Measurements from ENCODE around the gene HAPSTR1.
"Not testable (repeated sequence)": the region's sequence is repeated elsewhere in the genome, so short reads cannot be mapped to it uniquely, and the experiment has no call there.

Gene HAPSTR1

GRCh38 chr16:9072806-9073341 is 18.6 kb upstream of the HAPSTR1 start:
- Histone ChIP-seq H3K79me1 (ENCODE audit: low read length) (no peaks in the 10 kb centered on the region), H2AK5ac (ENCODE audit: low read length) (no peak overlapping the region), H3K27ac (ENCODE audit: low read depth, low read length) (no peak overlapping the region), H3K4me1 (ENCODE audit: control insufficient read depth, low read depth, low read length) (no peaks in the 10 kb centered on the region), H2BK120ac (ENCODE audit: low read depth, low read length) (no peak overlapping the region), H3K56ac (ENCODE audit: low read length) (no peak overlapping the region), H3K9ac (ENCODE audit: low read length) (no peak overlapping the region), H3K4me2 (ENCODE audit: low read length) (no peak overlapping the region), H3K27me3 (ENCODE audit: insufficient read depth, low read length, poor library complexity) (no peaks in the 10 kb centered on the region), H4K8ac (ENCODE audit: low read depth, low read length) (no peak overlapping the region), H4K5ac (ENCODE audit: low read length) (no peak overlapping the region), H3K4ac (ENCODE audit: low read depth, low read length) (peak overlapping the region; percentile 64), H3K4me3 (ENCODE audit: low read length) (no peak overlapping the region), H3K23ac (ENCODE audit: low read length) (no peak overlapping the region), H3K79me2 (ENCODE audit: control insufficient read depth, insufficient read depth, low read length) (no peaks in the 10 kb centered on the region), H3K18ac (ENCODE audit: low read length) (no peak overlapping the region), H2BK15ac (replicated peaks; ENCODE audit: low read depth) (no peak overlapping the region), H3K36me3 (ENCODE audit: control insufficient read depth, insufficient read depth, low read length) (no peaks in the 10 kb centered on the region), H2BK5ac (ENCODE audit: low read length) (no peak overlapping the region)
- WGBS (ENCODE audit: extremely low coverage, insufficient coverage, low lambda C conversion rate) = no CpG with 5 or more reads among the region's 6 CpGs
- peak; percentile 35 for DNase-seq

- H3K4me3 ChIP-seq (ENCODE audit: low read length) = no peak overlapping the region
- no peak overlapping the region for H3K23ac ChIP-seq (ENCODE audit: low read length)
- no peak overlapping the region for H4K8ac ChIP-seq (ENCODE audit: low read depth, low read length)
- WGBS (ENCODE audit: extremely low coverage, insufficient coverage, low lambda C conversion rate) = 100% methylated on average over 1 of the region's 5 CpGs
- no peak overlapping the region for H2BK15ac ChIP-seq (replicated peaks; ENCODE audit: low read depth)
- H3K36me3 ChIP-seq (ENCODE audit: control insufficient read depth, insufficient read depth, low read length) = no peaks in the 10 kb centered on the region
- H3K4ac ChIP-seq (ENCODE audit: low read depth, low read length) = no peak overlapping the region
- H3K79me1 ChIP-seq (ENCODE audit: low read length) = no peaks in the 10 kb centered on the region
- DNase-seq = no peak
- no peak overlapping the region for H3K9ac ChIP-seq (ENCODE audit: low read length)
- H2AK5ac ChIP-seq (ENCODE audit: low read length) = no peak overlapping the region
- H3K4me1 ChIP-seq (ENCODE audit: control insufficient read depth, low read depth, low read length) = no peaks in the 10 kb centered on the region
- no peak overlapping the region for H4K5ac ChIP-seq (ENCODE audit: low read length)
- H3K18ac ChIP-seq (ENCODE audit: low read length) = no peak overlapping the region
- H3K27me3 ChIP-seq (ENCODE audit: insufficient read depth, low read length, poor library complexity) = no peaks in the 10 kb centered on the region
- no peak overlapping the region for H3K27ac ChIP-seq (ENCODE audit: low read depth, low read length)
- H2BK120ac ChIP-seq (ENCODE audit: low read depth, low read length) = no peak overlapping the region
- no peaks in the 10 kb centered on the region for H3K79me2 ChIP-seq (ENCODE audit: control insufficient read depth, insufficient read depth, low read length)
- no peak overlapping the region for H3K4me2 ChIP-seq (ENCODE audit: low read length)
- H3K56ac ChIP-seq (ENCODE audit: low read length) = no peak overlapping the region
- H2BK5ac ChIP-seq (ENCODE audit: low read length) = no peak overlapping the region
These were observed 16.0 kb upstream of the HAPSTR1 start for GRCh38 chr16:9075299-9076071.

GRCh38 chr16:9077091-9077809 is 14.2 kb upstream of the HAPSTR1 start:
- no peak overlapping the region for H4K8ac ChIP-seq (ENCODE audit: low read depth, low read length)
- H3K18ac ChIP-seq (ENCODE audit: low read length) = no peak overlapping the region
- H3K36me3 ChIP-seq (ENCODE audit: control insufficient read depth, insufficient read depth, low read length) = no peaks in the 10 kb centered on the region
- H3K27me3 ChIP-seq (ENCODE audit: insufficient read depth, low read length, poor library complexity) = no peaks in the 10 kb centered on the region
- no peaks in the 10 kb centered on the region for H3K79me1 ChIP-seq (ENCODE audit: low read length)
- no peak overlapping the region for H3K4me3 ChIP-seq (ENCODE audit: low read length)
- no peak overlapping the region for H3K4me2 ChIP-seq (ENCODE audit: low read length)
- no peaks in the 10 kb centered on the region for H3K79me2 ChIP-seq (ENCODE audit: control insufficient read depth, insufficient read depth, low read length)
- no peak overlapping the region for H3K27ac ChIP-seq (ENCODE audit: low read depth, low read length)
- no peak overlapping the region for H4K5ac ChIP-seq (ENCODE audit: low read length)
- peak; percentile 86 for DNase-seq
- H2AK5ac ChIP-seq (ENCODE audit: low read length) = no peak overlapping the region
- no CpG with 5 or more reads among the region's 11 CpGs for WGBS (ENCODE audit: extremely low coverage, insufficient coverage, low lambda C conversion rate)
- H3K56ac ChIP-seq (ENCODE audit: low read length) = no peak overlapping the region
- H2BK120ac ChIP-seq (ENCODE audit: low read depth, low read length) = no peak overlapping the region
- no peak overlapping the region for H2BK15ac ChIP-seq (replicated peaks; ENCODE audit: low read depth)
- no peak overlapping the region for H3K9ac ChIP-seq (ENCODE audit: low read length)
- H3K23ac ChIP-seq (ENCODE audit: low read length) = no peak overlapping the region
- no peak overlapping the region for H2BK5ac ChIP-seq (ENCODE audit: low read length)
- no peaks in the 10 kb centered on the region for H3K4me1 ChIP-seq (ENCODE audit: control insufficient read depth, low read depth, low read length)
- peak overlapping the region; percentile 64 for H3K4ac ChIP-seq (ENCODE audit: low read depth, low read length)

- WGBS (ENCODE audit: extremely low coverage, insufficient coverage, low lambda C conversion rate) = no CpG with 5 or more reads among the region's 8 CpGs
These were observed 12.7 kb upstream of the HAPSTR1 start for GRCh38 chr16:9078467-9079429.

GRCh38 chr16:9079430-9079812 is 12.0 kb upstream of the HAPSTR1 start:
- Histone ChIP-seq H3K4me1 (ENCODE audit: control insufficient read depth, low read depth, low read length) (no peaks in the 10 kb centered on the region), H3K23ac (ENCODE audit: low read length) (no peak overlapping the region), H2AK5ac (ENCODE audit: low read length) (no peak overlapping the region), H3K4me2 (ENCODE audit: low read length) (no peak overlapping the region), H3K27ac (ENCODE audit: low read depth, low read length) (no peak overlapping the region), H3K36me3 (ENCODE audit: control insufficient read depth, insufficient read depth, low read length) (no peaks in the 10 kb centered on the region), H3K9ac (ENCODE audit: low read length) (no peak overlapping the region), H2BK5ac (ENCODE audit: low read length) (no peak overlapping the region), H2BK120ac (ENCODE audit: low read depth, low read length) (no peak overlapping the region), H2BK15ac (replicated peaks; ENCODE audit: low read depth) (no peak overlapping the region), H3K4me3 (ENCODE audit: low read length) (no peak overlapping the region), H4K5ac (ENCODE audit: low read length) (no peak overlapping the region), H3K27me3 (ENCODE audit: insufficient read depth, low read length, poor library complexity) (no peaks in the 10 kb centered on the region), H3K79me1 (ENCODE audit: low read length) (no peaks in the 10 kb centered on the region), H4K8ac (ENCODE audit: low read depth, low read length) (no peak overlapping the region), H3K18ac (ENCODE audit: low read length) (no peak overlapping the region), H3K4ac (ENCODE audit: low read depth, low read length) (no peak overlapping the region), H3K79me2 (ENCODE audit: control insufficient read depth, insufficient read depth, low read length) (no peaks in the 10 kb centered on the region), H3K56ac (ENCODE audit: low read length) (no peak overlapping the region)
- WGBS (ENCODE audit: extremely low coverage, insufficient coverage, low lambda C conversion rate) = no CpG with 5 or more reads among the region's 4 CpGs
- DNase-seq = no peak

More at GRCh38 chr16:9078467-9079429, 12.7 kb upstream of the HAPSTR1 start:
- H3K18ac ChIP-seq (ENCODE audit: low read length); H4K8ac ChIP-seq (ENCODE audit: low read depth, low read length); H3K23ac ChIP-seq (ENCODE audit: low read length); H4K5ac ChIP-seq (ENCODE audit: low read length); H2BK15ac ChIP-seq (replicated peaks; ENCODE audit: low read depth); H2BK120ac ChIP-seq (ENCODE audit: low read depth, low read length); H3K36me3 ChIP-seq (ENCODE audit: control insufficient read depth, insufficient read depth, low read length); H2AK5ac ChIP-seq (ENCODE audit: low read length); H3K56ac ChIP-seq (ENCODE audit: low read length); H3K27me3 ChIP-seq (ENCODE audit: insufficient read depth, low read length, poor library complexity); H3K4me3 ChIP-seq (ENCODE audit: low read length); H2BK5ac ChIP-seq (ENCODE audit: low read length); H3K27ac ChIP-seq (ENCODE audit: low read depth, low read length); H3K79me2 ChIP-seq (ENCODE audit: control insufficient read depth, insufficient read depth, low read length); H3K9ac ChIP-seq (ENCODE audit: low read length); H3K4ac ChIP-seq (ENCODE audit: low read depth, low read length); H3K4me1 ChIP-seq (ENCODE audit: control insufficient read depth, low read depth, low read length); H3K4me2 ChIP-seq (ENCODE audit: low read length); H3K79me1 ChIP-seq (ENCODE audit: low read length): not testable (repeated sequence)
- DNase-seq = peak; percentile 95
